Measurements from ENCODE around the gene ETV2. TPM values are rescaled to one million over a fixed set of nuclear protein-coding genes. Genes with fewer than 3 reads are reported as not detected.
A peak's percentile ranks its signal among the peaks of the same experiment; 100 is the strongest.

Gene ETV2
- total RNA-seq, 2 experiments from 2014 or later = 0.52 to 0.84 TPM

DNA sequence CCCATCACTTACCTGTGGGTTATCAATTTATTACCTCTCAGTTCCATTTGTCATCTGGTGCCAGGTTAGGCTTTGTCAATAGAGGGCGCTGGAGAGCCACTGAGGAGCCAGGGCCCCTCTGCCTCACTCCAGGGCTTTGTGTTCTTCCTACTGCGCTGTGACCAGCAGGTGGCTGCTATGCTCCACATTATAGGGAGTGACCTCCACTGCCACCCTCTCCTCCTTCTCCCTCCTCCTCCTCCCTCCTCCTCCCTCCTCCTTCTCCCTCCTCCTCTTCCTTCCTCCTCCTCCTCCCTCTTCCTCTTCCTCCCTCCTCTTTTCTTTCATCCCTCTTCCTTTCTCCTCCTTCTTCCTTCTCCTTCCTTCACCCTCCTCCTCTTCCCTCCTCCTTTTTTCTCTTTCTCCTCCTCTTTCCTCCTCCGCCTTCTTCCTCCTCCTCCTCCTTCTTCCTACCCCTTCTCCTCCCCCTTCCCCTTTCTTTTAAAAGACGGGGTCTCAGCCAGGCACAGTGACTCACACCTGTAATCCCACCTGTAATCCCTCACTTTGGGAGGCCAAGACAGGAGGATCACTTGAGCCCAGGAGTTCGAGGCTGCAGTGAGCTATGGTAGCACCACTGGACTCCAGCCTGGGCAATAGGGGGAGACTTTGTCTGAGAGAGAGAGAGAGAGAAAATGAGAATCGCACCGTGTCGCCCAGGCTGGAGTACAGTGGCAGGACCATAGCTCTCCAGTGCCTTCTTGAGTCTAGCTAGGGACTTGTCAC is 52.5 kb downstream of the ETV2 start:
- no peaks in the 10 kb centered on the region for H3K36me3 Mint-ChIP-seq (ENCODE audit: low read depth)
- H3K9me3 Mint-ChIP-seq = no peaks in the 10 kb centered on the region
- peak overlapping the region; percentile 77 for H3K27ac Mint-ChIP-seq
- H3K4me3 Mint-ChIP-seq = no peak overlapping the region
- DNase-seq = peak; percentile 97
- no peaks in the 10 kb centered on the region for H3K27me3 Mint-ChIP-seq (ENCODE audit: low read depth)
- CTCF ChIA-PET = interaction anchor here (0.6 to 6.6 kb wide), 30 partner anchors 9 to 304 kb away, joined by 3 to 120 read pairs (median 4); partner anchors contain the start of genes COX6B1, KIRREL2, LIN37 and PRODH2
- peaks cover 24% of the 10 kb centered on the region for H3K4me1 Mint-ChIP-seq (ENCODE audit: low read depth)
- intact Hi-C loops (cut with micrococcal nuclease) = loop anchor here (1.0 to 5.0 kb wide), 6 partner anchors 22 to 237 kb away; partner anchors contain the start of gene TMEM147

Other genes with a start within 250 kb of the ETV2 start
- gene FFAR2, start 193.5 kb upstream of the ETV2 start, total RNA-seq = not detected
- gene KRTDAP, start 151.3 kb upstream of the ETV2 start, total RNA-seq = not detected
- 1 to 10 TPM in 1 of 2 experiments, under 1 TPM in 1; 0.86 to 1.7 TPM for gene DMKN, start 128.1 kb upstream of the ETV2 start, total RNA-seq
- gene SBSN, start 113.4 kb upstream of the ETV2 start, total RNA-seq = not detected
- not detected for gene GAPDHS, start 108.3 kb upstream of the ETV2 start, total RNA-seq
- gene TMEM147, start 96.1 kb upstream of the ETV2 start, total RNA-seq = 10 to 100 TPM; 63.1 to 63.4 TPM
- not detected for gene ATP4A, start 78.1 kb upstream of the ETV2 start, total RNA-seq
- gene PMIS2, start 55.6 kb upstream of the ETV2 start, total RNA-seq = not detected
- 10 to 100 TPM; 40.4 to 42.5 TPM for gene HAUS5, start 29.0 kb upstream of the ETV2 start, total RNA-seq
- 10 to 100 TPM; 64.2 to 66.2 TPM for gene RBM42, start 12.7 kb upstream of the ETV2 start, total RNA-seq
- 100 to 1,000 TPM; 499 to 512 TPM for gene COX6B1, start 6.6 kb downstream of the ETV2 start, total RNA-seq
- gene UPK1A, start 24.8 kb downstream of the ETV2 start, total RNA-seq = under 1 TPM in 1 of 2 experiments, not detected in 1; 0.21 TPM
- gene ZBTB32, start 62.8 kb downstream of the ETV2 start, total RNA-seq = 100 to 1,000 TPM; 174 to 181 TPM
- 10 to 100 TPM; 62.0 to 65.8 TPM for gene KMT2B, start 76.3 kb downstream of the ETV2 start, total RNA-seq
- 10 to 100 TPM; 51.0 to 52.8 TPM for gene IGFLR1, start 100.7 kb downstream of the ETV2 start, total RNA-seq
- gene U2AF1L4, start 103.7 kb downstream of the ETV2 start, total RNA-seq = 10 to 100 TPM; 41.8 to 44.2 TPM
- gene PSENEN, start 103.9 kb downstream of the ETV2 start, total RNA-seq = 10 to 100 TPM; 32.4 to 37.7 TPM
- gene LIN37, start 106.8 kb downstream of the ETV2 start, total RNA-seq = 1 to 10 TPM; 5.7 to 9.7 TPM
- gene HSPB6, start 115.3 kb downstream of the ETV2 start, total RNA-seq = under 1 TPM; 0.40 to 0.55 TPM
- gene PROSER3, start 116.4 kb downstream of the ETV2 start, total RNA-seq = 10 to 100 TPM; 45.3 to 47.4 TPM
- 10 to 100 TPM; 49.5 to 61.6 TPM for gene ARHGAP33, start 133.8 kb downstream of the ETV2 start, total RNA-seq
- gene PRODH2, start 171.1 kb downstream of the ETV2 start, total RNA-seq = not detected
- gene NPHS1, start 210.8 kb downstream of the ETV2 start, total RNA-seq = under 1 TPM in 1 of 2 experiments, not detected in 1; 0.05 TPM
- 1 to 10 TPM; 1.0 to 1.1 TPM for gene KIRREL2, start 215.2 kb downstream of the ETV2 start, total RNA-seq
- gene APLP1, start 226.8 kb downstream of the ETV2 start, total RNA-seq = 1 to 10 TPM in 1 of 2 experiments, under 1 TPM in 1; 0.79 to 1.2 TPM